Mesothelial cell of epicardium (in vitro differentiated cells): ENCODE measurements around the gene DIAPH2. TPM values are rescaled to one million over a fixed set of nuclear protein-coding genes. Genes with fewer than 3 reads are reported as not detected.

Source experiments
- DNase-seq, 2 experiments: peaks; one replicate each; pipeline ENCODE4 v3.0.0; 2021; ENCODE audit warnings: low spot score in 2 of 2; ENCODE audit not compliant: unreplicated experiment in 2 of 2
- H3K27ac Mint-ChIP-seq: 2 replicates; pipeline ENCODE4 v1.8.0; 2021; ENCODE audit warnings: mixed read lengths
- H3K27me3 Mint-ChIP-seq: 2 replicates; pipeline ENCODE4 v1.8.0; 2021; ENCODE audit warnings: low read depth, mixed read lengths
- H3K36me3 Mint-ChIP-seq: 2 replicates; pipeline ENCODE4 v1.8.0; 2021; ENCODE audit warnings: mixed read lengths
- H3K4me1 Mint-ChIP-seq: 2 replicates; pipeline ENCODE4 v1.8.0; 2021; ENCODE audit warnings: mixed read lengths
- H3K4me3 Mint-ChIP-seq: 2 replicates; pipeline ENCODE4 v1.8.0; 2021; ENCODE audit warnings: mild to moderate bottlenecking, moderate library complexity, mixed read lengths
- H3K9me3 Mint-ChIP-seq: 2 replicates; pipeline ENCODE4 v1.8.0; 2021; ENCODE audit warnings: mixed read lengths
- total RNA-seq: library from RNA; stranded (reverse); gene quantifications from 3 replicates; pipeline ENCODE4 v1.2.1, GENCODE V29; 2021
- TF ChIP-seq, protein P1 (sequence below): fragments of 200-600 bp; sonication (generic); IDR thresholded peaks from one replicate; pipeline ENCODE4 v1.5.0; 2021; ENCODE audit warnings: antibody characterized with exemption; ENCODE audit not compliant: unreplicated experiment

DIAPH2 gene
- total RNA-seq, 1 donor from 2014 or later = 19.2 TPM

GRCh38 chrX:96971812-96972211 lies 287.2 kb downstream of the DIAPH2 start:
- Mint-ChIP-seq H3K27me3 (no peaks in the 10 kb centered on the region), H3K9me3 (peaks cover 28% of the 10 kb centered on the region)

GRCh38 chrX:96978906-96979305 lies 294.3 kb downstream of the DIAPH2 start:
- DNase-seq = no peak
- Mint-ChIP-seq H3K27ac (no peak overlapping the region), H3K4me1 (peaks cover 4% of the 10 kb centered on the region), H3K36me3 (no peaks in the 10 kb centered on the region), H3K27me3 (no peaks in the 10 kb centered on the region), H3K4me3 (no peak overlapping the region), H3K9me3 (no peaks in the 10 kb centered on the region)
- TF ChIP-seq, protein P1, sequence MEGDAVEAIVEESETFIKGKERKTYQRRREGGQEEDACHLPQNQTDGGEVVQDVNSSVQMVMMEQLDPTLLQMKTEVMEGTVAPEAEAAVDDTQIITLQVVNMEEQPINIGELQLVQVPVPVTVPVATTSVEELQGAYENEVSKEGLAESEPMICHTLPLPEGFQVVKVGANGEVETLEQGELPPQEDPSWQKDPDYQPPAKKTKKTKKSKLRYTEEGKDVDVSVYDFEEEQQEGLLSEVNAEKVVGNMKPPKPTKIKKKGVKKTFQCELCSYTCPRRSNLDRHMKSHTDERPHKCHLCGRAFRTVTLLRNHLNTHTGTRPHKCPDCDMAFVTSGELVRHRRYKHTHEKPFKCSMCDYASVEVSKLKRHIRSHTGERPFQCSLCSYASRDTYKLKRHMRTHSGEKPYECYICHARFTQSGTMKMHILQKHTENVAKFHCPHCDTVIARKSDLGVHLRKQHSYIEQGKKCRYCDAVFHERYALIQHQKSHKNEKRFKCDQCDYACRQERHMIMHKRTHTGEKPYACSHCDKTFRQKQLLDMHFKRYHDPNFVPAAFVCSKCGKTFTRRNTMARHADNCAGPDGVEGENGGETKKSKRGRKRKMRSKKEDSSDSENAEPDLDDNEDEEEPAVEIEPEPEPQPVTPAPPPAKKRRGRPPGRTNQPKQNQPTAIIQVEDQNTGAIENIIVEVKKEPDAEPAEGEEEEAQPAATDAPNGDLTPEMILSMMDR = no peak

More at GRCh38 chrX:96971812-96972211, 287.2 kb downstream of the DIAPH2 start:
- no peak for DNase-seq
- TF ChIP-seq, protein P1 = no peak
- H3K4me3 Mint-ChIP-seq = no peak overlapping the region
- peaks cover 23% of the 10 kb centered on the region for H3K36me3 Mint-ChIP-seq
- H3K4me1 Mint-ChIP-seq = no peaks in the 10 kb centered on the region
- no peak overlapping the region for H3K27ac Mint-ChIP-seq

DNA sequence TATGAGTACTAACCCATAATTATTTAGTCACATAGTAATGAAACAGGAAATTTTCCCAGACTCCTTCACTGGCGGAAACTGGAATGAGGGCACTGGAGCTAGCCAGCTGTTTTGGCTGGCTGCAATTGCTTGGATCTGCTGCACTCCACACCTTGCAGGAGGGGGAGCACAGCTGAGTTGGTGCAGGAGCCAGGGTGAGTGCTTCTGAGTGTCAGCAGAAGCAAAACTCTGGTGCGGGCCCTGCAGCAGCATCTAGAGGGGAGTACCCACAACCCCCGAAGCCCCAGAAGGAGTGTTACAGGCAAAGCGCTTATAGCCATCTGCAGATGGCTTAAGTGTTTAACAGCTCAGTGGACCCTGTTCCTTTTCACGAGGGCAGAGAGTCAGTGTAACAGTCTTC lies 295.1 kb downstream of the DIAPH2 start:
- no peaks in the 10 kb centered on the region for H3K9me3 Mint-ChIP-seq
- no peak overlapping the region for H3K27ac Mint-ChIP-seq
- no peaks in the 10 kb centered on the region for H3K36me3 Mint-ChIP-seq
- TF ChIP-seq, protein P1 = no peak
- no peaks in the 10 kb centered on the region for H3K27me3 Mint-ChIP-seq
- no peak for DNase-seq
- H3K4me1 Mint-ChIP-seq = peaks cover 4% of the 10 kb centered on the region
- H3K4me3 Mint-ChIP-seq = no peak overlapping the region

- DNase-seq = no peak
- Mint-ChIP-seq H3K9me3 (no peaks in the 10 kb centered on the region), H3K27me3 (no peaks in the 10 kb centered on the region), H3K4me3 (no peak overlapping the region), H3K27ac (no peak overlapping the region), H3K4me1 (peaks cover 4% of the 10 kb centered on the region), H3K36me3 (no peaks in the 10 kb centered on the region)
- TF ChIP-seq, protein P1 = no peak
Observed at GRCh38 chrX:96982161-96982560, 297.5 kb downstream of the DIAPH2 start.

- H3K4me1 Mint-ChIP-seq = peaks cover under 1% of the 10 kb centered on the region
- no peaks in the 10 kb centered on the region for H3K9me3 Mint-ChIP-seq
- no peak overlapping the region for H3K27ac Mint-ChIP-seq
- TF ChIP-seq, protein P1 = no peak
- no peaks in the 10 kb centered on the region for H3K36me3 Mint-ChIP-seq
- no peaks in the 10 kb centered on the region for H3K27me3 Mint-ChIP-seq
- no peak overlapping the region for H3K4me3 Mint-ChIP-seq
- no peak for DNase-seq
Observed at GRCh38 chrX:96984538-96984937, 299.9 kb downstream of the DIAPH2 start.

DNA sequence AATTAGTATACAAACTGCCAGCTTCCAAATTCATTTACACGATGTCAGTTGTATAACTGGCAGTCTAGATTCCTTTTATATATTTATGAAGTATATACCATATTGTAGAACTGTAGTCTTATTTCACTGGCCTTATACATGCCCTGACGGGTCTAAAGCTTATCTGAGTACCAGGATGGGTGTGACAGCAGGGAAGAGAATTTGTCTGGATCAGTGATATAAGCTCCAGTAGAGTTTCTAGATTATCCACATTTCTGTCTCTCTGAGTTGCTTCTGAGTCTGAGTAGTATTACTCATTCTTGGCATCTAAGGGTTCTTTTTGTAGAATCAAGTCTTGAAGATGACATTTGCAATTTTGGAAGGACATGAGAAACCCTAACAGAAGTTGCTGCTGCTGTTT lies 300.4 kb downstream of the DIAPH2 start:
- Mint-ChIP-seq H3K9me3 (no peaks in the 10 kb centered on the region), H3K4me3 (no peak overlapping the region), H3K27me3 (no peaks in the 10 kb centered on the region), H3K36me3 (no peaks in the 10 kb centered on the region), H3K4me1 (no peaks in the 10 kb centered on the region), H3K27ac (no peak overlapping the region)
- DNase-seq = no peak
- TF ChIP-seq, protein P1 = no peak
